ENCODE measurements around the gene APBA3. TPM values are rescaled to one million over a fixed set of nuclear protein-coding genes. Genes with fewer than 3 reads are reported as not detected.

APBA3 gene
- polyA plus RNA-seq, 2 of the 4 experiments (the other 2 are of a cell fraction), result 5.5 to 10.0 TPM

- no peaks in the 10 kb centered on the region for H3K4me1 ChIP-seq
- TF ChIP-seq CBX8 (IDR thresholded peaks at IDR 0.05), result no peak
- TF ChIP-seq CHD2 (IDR thresholded peaks at IDR 0.05; ENCODE audit: low read length, partially characterized antibody), result no peak
- no peak for TF ChIP-seq FOSL2 (IDR thresholded peaks at IDR 0.05)
- TF ChIP-seq FOSL2 (CRISPR knock-in tag; IDR thresholded peaks at IDR 0.05), result no peak
- no peak for TF ChIP-seq JUN (IDR thresholded peaks at IDR 0.05)
- ChIA-PET CTCF (interaction anchor here (0.9 to 1.4 kb wide), 3 partner anchors 9 to 98 kb away, joined by 3 to 6 read pairs (median 3); partner anchors contain the start of genes APBA3 and MRPL54), POLR2A (no interaction called here)
- no peak for DNase-seq (ENCODE audit: low read depth in 1 of 2, low spot score in 1 of 2)
- no peak overlapping the region for H3K4me2 ChIP-seq
- no peak overlapping the region for H3K4me3 ChIP-seq
- no peak for ATAC-seq
- 90% methylated on average over 2 of the region's 25 CpGs for WGBS (ENCODE audit: missing lambda C conversion rate)
- H3K9me3 ChIP-seq, result no peaks in the 10 kb centered on the region
- no peak for FAIRE-seq
- H3K27ac ChIP-seq, result no peak overlapping the region
These were observed 9.0 kb downstream of the APBA3 start for GRCh38 chr19:3752492-3752891.

GRCh38 chr19:3751236-3751635, 10.3 kb downstream of the APBA3 start:
- WGBS (ENCODE audit: missing lambda C conversion rate), result 95% methylated on average over 13 of the region's 30 CpGs
- ChIA-PET CTCF (interaction anchor here (1.4 kb wide), 1 partner anchor 10 kb away, joined by 5 read pairs; the partner anchor contains the start of gene APBA3), POLR2A (interaction anchor here (0.5 kb wide), 1 partner anchor 10 kb away, joined by 3 read pairs; no protein-coding TSS in a partner anchor)
- Histone ChIP-seq H3K9me3 (no peaks in the 10 kb centered on the region), H3K4me1 (no peaks in the 10 kb centered on the region), H3K4me3 (no peak overlapping the region), H3K4me2 (no peak overlapping the region), H3K27ac (no peak overlapping the region)
- no peak for DNase-seq (ENCODE audit: low read depth in 1 of 2, low spot score in 1 of 2)
- FAIRE-seq, result no peak
- no peak for ATAC-seq
- TF ChIP-seq ZSCAN20 (CRISPR knock-in tag; IDR thresholded peaks at IDR 0.05) (no peak), MYC (IDR thresholded peaks at IDR 0.05; ENCODE audit: borderline replicate concordance, low read length) (no peak), JUNB (IDR thresholded peaks at IDR 0.05) (no peak), FOSL2 (IDR thresholded peaks at IDR 0.05) (no peak), FOSL2 (CRISPR knock-in tag; IDR thresholded peaks at IDR 0.05) (no peak), RAD21 (conservative IDR thresholded peaks at IDR 0.05 in 1 of 2, IDR thresholded peaks at IDR 0.05 in 1 of 2) (no peak), POLR2A (IDR thresholded peaks at IDR 0.05; ENCODE audit: low read length) (no peak), CHD4 (IDR thresholded peaks at IDR 0.05; ENCODE audit: borderline replicate concordance) (no peak)

GRCh38 chr19:3750211-3750610, 11.3 kb downstream of the APBA3 start:
- ChIA-PET POLR2A (no interaction called here), CTCF (interaction anchor here (1.3 kb wide), 1 partner anchor 11 kb away, joined by 7 read pairs; the partner anchor contains the start of gene APBA3)
- no peaks in the 10 kb centered on the region for H3K9me3 ChIP-seq
- H3K27ac ChIP-seq, result no peak overlapping the region
- ATAC-seq (no peak), DNase-seq (ENCODE audit: low read depth in 1 of 2, low spot score in 1 of 2) (no peak), FAIRE-seq (no peak)
- H3K4me1 ChIP-seq, result no peaks in the 10 kb centered on the region
- H3K4me2 ChIP-seq, result no peak overlapping the region
- H3K4me3 ChIP-seq, result no peak overlapping the region
- TF ChIP-seq FOSL2 (IDR thresholded peaks at IDR 0.05) (no peak), FOSL2 (CRISPR knock-in tag; IDR thresholded peaks at IDR 0.05) (no peak), ZNF302 (CRISPR knock-in tag; IDR thresholded peaks at IDR 0.05) (no peak), CBX2 (IDR thresholded peaks at IDR 0.05; ENCODE audit: borderline replicate concordance, low read depth) (no peak), EP300 (IDR thresholded peaks at IDR 0.05) (no peak), ZSCAN20 (CRISPR knock-in tag; IDR thresholded peaks at IDR 0.05) (no peak), HES2 (IDR thresholded peaks at IDR 0.05) (no peak), GATA3 (IDR thresholded peaks at IDR 0.05; ENCODE audit: borderline replicate concordance) (no peak), CTCF (IDR thresholded peaks at IDR 0.05) (no peak), HOXB13 (CRISPR knock-in tag; IDR thresholded peaks at IDR 0.05; ENCODE audit: low read depth) (no peak), MYC (IDR thresholded peaks at IDR 0.05; ENCODE audit: borderline replicate concordance, low read length) (no peak), PHF8 (IDR thresholded peaks at IDR 0.05; ENCODE audit: borderline replicate concordance, low read depth) (no peak), BHLHE40 (IDR thresholded peaks at IDR 0.05; ENCODE audit: low read depth, low read length) (no peak), KDM1A (IDR thresholded peaks at IDR 0.05; ENCODE audit: low read depth) (no peak)
- WGBS (ENCODE audit: missing lambda C conversion rate), result 78% methylated on average over 1 of the region's 2 CpGs

Data from A549 (cell line).